Spinal cord (tissue), 10 donors: ENCODE measurements around the gene AFMID. TPM values are rescaled to one million over a fixed set of nuclear protein-coding genes. Genes with fewer than 3 reads are reported as not detected.

Experiments used
- DNase-seq, 6 donors: peaks; one replicate each; pipeline versions ENCODE4 v3.0.0 to v3.0.0-alpha.2; 2013 to 2015; ENCODE audit warnings: low spot score in 6 of 6, low read depth in 4 of 6
- H3K27ac ChIP-seq: one replicate; pipeline ENCODE4 v1.5.1; 2013; ENCODE audit warnings: low read depth, low read length, control low read depth
- H3K27me3 ChIP-seq: one replicate; pipeline ENCODE4 v1.6.1; 2013; ENCODE audit warnings: low read length; ENCODE audit not compliant: control insufficient read depth, insufficient read depth
- H3K36me3 ChIP-seq: one replicate; pipeline ENCODE4 v1.6.1; 2013; ENCODE audit warnings: low read length; ENCODE audit not compliant: control insufficient read depth, insufficient read depth
- H3K4me1 ChIP-seq: one replicate; pipeline ENCODE4 v1.6.1; 2013; ENCODE audit warnings: low read length; ENCODE audit not compliant: control insufficient read depth, insufficient read depth
- H3K4me3 ChIP-seq: one replicate; pipeline ENCODE4 v1.5.1; 2013; ENCODE audit warnings: low read depth, low read length, control low read depth
- H3K9me3 ChIP-seq: one replicate; pipeline ENCODE4 v1.6.1; 2013; ENCODE audit warnings: low read length; ENCODE audit not compliant: control insufficient read depth, insufficient read depth
- WGBS: methylation state at CpG from one replicate; pipeline ENCODE4 v1.1.5; 2013; ENCODE audit warnings: missing lambda C conversion rate; ENCODE audit not compliant: insufficient coverage; 5-methylcytosine and 5-hydroxymethylcytosine counted together
- polyA plus RNA-seq, 2 donors: library from polyadenylated mRNA; unstranded; fragments of 120-200 nt; gene quantifications; one replicate each; pipeline ENCODE4 v1.2.1, GENCODE V29; 2013; ENCODE audit not compliant: insufficient read length in 2 of 2
- total RNA-seq, 2 donors: library from RNA; depleted of rRNA in 1 of 2; stranded (reverse); fragments of 120-200 nt in 1 of 2; fragments of >200 nt in 1 of 2; gene quantifications; one replicate each; pipeline versions ENCODE4 v1.2.3 to v1.2.4, GENCODE V29; 2013 to 2014
- donor health status: healthy.

AFMID gene
- total and polyA plus RNA-seq, 4 donors = 19.9 to 33.3 (median 29.6) TPM

GRCh38 chr17:78242024-78242742 lies 55.0 kb downstream of the AFMID start:
- DNase-seq = no peak
- Histone ChIP-seq H3K4me1 (peaks cover 21% of the 10 kb centered on the region), H3K4me3 (no peak overlapping the region), H3K9me3 (peaks cover 2% of the 10 kb centered on the region), H3K36me3 (no peaks in the 10 kb centered on the region), H3K27me3 (no peaks in the 10 kb centered on the region), H3K27ac (no peak overlapping the region)
- whole genome bisulfite sequencing = 83% methylated on average over 19 of the region's 21 CpGs

GRCh38 chr17:78247304-78247703 lies 60.1 kb downstream of the AFMID start:
- Histone ChIP-seq H3K27me3 (no peaks in the 10 kb centered on the region), H3K27ac (no peak overlapping the region), H3K9me3 (peaks cover 2% of the 10 kb centered on the region), H3K4me1 (peaks cover 20% of the 10 kb centered on the region), H3K4me3 (no peak overlapping the region), H3K36me3 (no peaks in the 10 kb centered on the region)
- DNase-seq = no peak
- 81% methylated on average over 4 of the region's 8 CpGs for WGBS

- WGBS = 88% methylated on average over 28 of the region's 30 CpGs
- no peak overlapping the region for H3K27ac ChIP-seq
These were observed 61.1 kb downstream of the AFMID start for GRCh38 chr17:78248051-78248914.

DNA sequence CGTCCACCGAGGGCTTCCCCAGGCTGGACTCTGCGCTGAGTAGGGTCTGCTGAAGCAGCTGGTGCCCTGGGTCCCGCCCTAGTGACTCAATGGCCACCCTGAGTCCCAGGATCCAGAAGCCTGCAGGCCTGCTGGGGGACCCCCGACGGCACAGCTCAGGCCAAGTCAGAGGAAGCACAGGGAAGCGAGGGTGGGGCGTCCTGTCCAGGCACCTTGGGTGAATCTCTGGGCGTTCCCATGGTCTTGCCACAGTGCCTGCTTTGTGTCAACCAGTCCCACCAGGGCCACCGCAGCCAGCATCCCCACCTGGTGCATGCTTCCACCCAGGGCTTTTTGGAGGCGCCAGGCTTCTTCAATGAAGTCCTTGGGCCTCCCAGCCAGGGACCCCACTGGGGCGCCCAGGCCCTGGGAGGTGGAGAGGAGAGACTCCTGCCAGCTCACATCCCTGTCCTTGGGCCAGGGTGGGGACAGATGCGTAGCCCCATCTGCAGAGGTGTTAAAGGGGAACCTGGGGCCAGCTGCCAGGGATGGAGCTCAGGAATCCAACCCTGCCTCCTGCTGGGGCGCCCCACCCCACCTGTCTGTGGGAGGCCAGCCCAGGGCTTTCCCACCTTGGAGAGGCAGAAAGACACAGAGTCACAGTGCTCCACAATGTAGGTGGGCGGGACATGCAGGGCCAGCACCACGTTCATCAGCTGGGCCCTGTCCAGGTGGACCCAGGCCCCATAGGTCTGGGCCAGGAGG lies 62.1 kb downstream of the AFMID start:
- Histone ChIP-seq H3K27ac (no peak overlapping the region), H3K36me3 (no peaks in the 10 kb centered on the region), H3K4me1 (peaks cover 36% of the 10 kb centered on the region), H3K4me3 (no peak overlapping the region), H3K9me3 (peaks cover 2% of the 10 kb centered on the region), H3K27me3 (no peaks in the 10 kb centered on the region)
- WGBS = 85% methylated on average over 15 of the region's 16 CpGs
- DNase-seq = no peak

More at GRCh38 chr17:78248051-78248914, 61.1 kb downstream of the AFMID start:
- Histone ChIP-seq H3K4me1 (peaks cover 30% of the 10 kb centered on the region), H3K4me3 (no peak overlapping the region), H3K27me3 (no peaks in the 10 kb centered on the region), H3K36me3 (no peaks in the 10 kb centered on the region), H3K9me3 (peaks cover 2% of the 10 kb centered on the region)
- no peak for DNase-seq

DNA sequence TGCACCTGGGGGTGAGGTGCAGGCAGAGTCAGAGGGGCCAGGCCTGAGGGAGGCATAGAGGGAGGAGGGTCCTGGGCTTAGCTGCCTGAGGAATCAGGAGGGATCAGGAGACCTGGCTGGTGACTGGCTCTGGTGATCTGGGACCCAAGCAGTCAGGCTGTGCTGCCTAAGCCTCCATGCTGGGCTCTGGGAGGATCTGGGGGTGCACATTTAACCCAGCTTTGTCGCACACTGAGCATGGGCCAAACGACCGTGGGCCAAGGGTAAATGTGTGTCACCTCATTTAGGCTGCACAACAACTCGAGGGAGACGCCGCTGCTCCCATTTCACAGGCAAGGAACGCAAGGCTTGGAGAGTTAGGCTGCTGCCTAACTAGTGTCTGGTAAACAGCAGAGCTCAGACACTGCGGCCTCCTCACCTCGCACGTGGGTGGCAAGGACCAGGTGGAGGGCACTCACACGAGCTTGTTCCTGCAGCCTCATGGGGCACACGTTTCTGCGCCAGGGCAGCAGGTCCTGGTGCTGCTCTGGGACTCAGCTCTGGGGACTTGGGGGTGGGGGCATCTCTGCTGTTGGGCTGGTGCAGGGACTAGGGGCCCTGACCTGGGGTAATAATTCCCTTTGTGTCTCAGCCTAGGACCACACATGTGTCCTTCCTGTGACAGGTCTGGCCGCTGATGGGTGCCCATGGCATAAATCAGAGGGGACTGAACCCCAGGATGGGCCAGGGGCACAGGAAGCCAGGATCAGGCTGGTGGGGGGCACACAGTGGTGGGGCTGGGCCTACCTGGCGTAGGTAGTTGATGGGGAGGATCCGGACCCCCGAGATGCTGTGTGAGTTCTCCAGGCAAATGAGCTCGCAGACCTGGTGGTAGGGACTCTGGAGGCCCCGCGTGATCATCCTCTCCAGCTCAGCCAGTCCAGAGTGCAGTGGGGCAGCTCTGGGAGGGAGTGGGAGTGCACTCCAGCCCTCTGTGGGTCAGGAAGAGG lies 63.0 kb downstream of the AFMID start:
- H3K36me3 ChIP-seq = no peaks in the 10 kb centered on the region
- WGBS = 73% methylated on average over 20 of the region's 20 CpGs
- peaks cover 36% of the 10 kb centered on the region for H3K4me1 ChIP-seq
- H3K9me3 ChIP-seq = peaks cover 2% of the 10 kb centered on the region
- H3K27me3 ChIP-seq = no peaks in the 10 kb centered on the region
- DNase-seq = no peak
- no peak overlapping the region for H3K4me3 ChIP-seq
- H3K27ac ChIP-seq = no peak overlapping the region

GRCh38 chr17:78250891-78251772 lies 64.0 kb downstream of the AFMID start:
- Histone ChIP-seq H3K4me1 (peaks cover 36% of the 10 kb centered on the region), H3K4me3 (no peak overlapping the region), H3K9me3 (no peaks in the 10 kb centered on the region), H3K36me3 (no peaks in the 10 kb centered on the region), H3K27ac (no peak overlapping the region), H3K27me3 (no peaks in the 10 kb centered on the region)
- DNase-seq = peak; percentile 28 to 92 (median 60)
- WGBS = 42% methylated on average over 26 of the region's 27 CpGs

GRCh38 chr17:78251773-78252103 lies 64.6 kb downstream of the AFMID start:
- WGBS = 43% methylated on average over 1 of the region's 6 CpGs
- Histone ChIP-seq H3K9me3 (no peaks in the 10 kb centered on the region), H3K36me3 (no peaks in the 10 kb centered on the region), H3K4me1 (peaks cover 42% of the 10 kb centered on the region), H3K27me3 (peaks cover under 1% of the 10 kb centered on the region), H3K27ac (no peak overlapping the region), H3K4me3 (no peak overlapping the region)
- DNase-seq = no peak

- DNase-seq = no peak
- H3K9me3 ChIP-seq = no peaks in the 10 kb centered on the region
- H3K4me1 ChIP-seq = peaks cover 44% of the 10 kb centered on the region
- H3K27ac ChIP-seq = no peak overlapping the region
- 88% methylated on average over 9 of the region's 12 CpGs for WGBS
- no peak overlapping the region for H3K4me3 ChIP-seq
- no peaks in the 10 kb centered on the region for H3K36me3 ChIP-seq
- peaks cover 2% of the 10 kb centered on the region for H3K27me3 ChIP-seq
These were observed 65.0 kb downstream of the AFMID start for GRCh38 chr17:78252111-78252634.
